Activated naive CD4-positive, alpha-beta T cell treated with anti-CD3 and anti-CD28 coated beads, Interleukin-2, amount 50 U/mL, for 72 hours (primary cell): Measurements from ENCODE around the gene POU2AF1. TPM values are rescaled to one million over a fixed set of nuclear protein-coding genes. Genes with fewer than 3 reads are reported as not detected.

Experiments used
- ATAC-seq, 2 donors: fragments of 150-1000 bp; cut with Tn5 transposase; 2 replicates each; pipeline ENCODE4 v1.10.0; 2021; ENCODE audit warnings: mild to moderate bottlenecking in 2 of 2, moderate library complexity in 2 of 2
- DNase-seq, 2 donors: peaks; one replicate each; pipeline ENCODE4 v3.0.0; 2021 to 2022; ENCODE audit warnings: low spot score in 2 of 2
- H3K27ac Mint-ChIP-seq, 2 donors: one replicate each; pipeline ENCODE4 v1.8.0; 2022; ENCODE audit warnings: mild to moderate bottlenecking in 2 of 2, mixed read lengths in 2 of 2
- H3K36me3 Mint-ChIP-seq, 2 donors: one replicate each; pipeline ENCODE4 v1.8.0; 2022; ENCODE audit warnings: mixed read lengths in 2 of 2
- H3K9me3 Mint-ChIP-seq, 2 donors: one replicate each; pipeline ENCODE4 v1.8.0; 2022; ENCODE audit warnings: mixed read lengths in 2 of 2
- total RNA-seq, 2 donors: library from RNA; stranded (reverse); gene quantifications; one replicate each; pipeline ENCODE4 v1.2.3, GENCODE V29; 2022

Gene POU2AF1
- 10 to 100 TPM in 1 of 2 donors, 1 to 10 TPM in 1; 3.2 to 11.0 TPM for total RNA-seq

- H3K27ac Mint-ChIP-seq, result peak within 1 kb of the TSS; percentile 89 to 90
- DNase-seq (peak; percentile 58 to 84), ATAC-seq (peak; percentile 84 to 85)
- H3K36me3 Mint-ChIP-seq, result peaks cover 0 to under 1% of the 10 kb centered on the region in 2 donors
- peaks cover 0 to 4% of the 10 kb centered on the region in 2 donors for H3K9me3 Mint-ChIP-seq
These were observed at the start of gene POU2AF1 for GRCh38 chr11:111378861-111379601. POU2AF1 (minus strand) TSS chr11:111379275; CDS start chr11:111379177, 98 bp downstream.

DNA sequence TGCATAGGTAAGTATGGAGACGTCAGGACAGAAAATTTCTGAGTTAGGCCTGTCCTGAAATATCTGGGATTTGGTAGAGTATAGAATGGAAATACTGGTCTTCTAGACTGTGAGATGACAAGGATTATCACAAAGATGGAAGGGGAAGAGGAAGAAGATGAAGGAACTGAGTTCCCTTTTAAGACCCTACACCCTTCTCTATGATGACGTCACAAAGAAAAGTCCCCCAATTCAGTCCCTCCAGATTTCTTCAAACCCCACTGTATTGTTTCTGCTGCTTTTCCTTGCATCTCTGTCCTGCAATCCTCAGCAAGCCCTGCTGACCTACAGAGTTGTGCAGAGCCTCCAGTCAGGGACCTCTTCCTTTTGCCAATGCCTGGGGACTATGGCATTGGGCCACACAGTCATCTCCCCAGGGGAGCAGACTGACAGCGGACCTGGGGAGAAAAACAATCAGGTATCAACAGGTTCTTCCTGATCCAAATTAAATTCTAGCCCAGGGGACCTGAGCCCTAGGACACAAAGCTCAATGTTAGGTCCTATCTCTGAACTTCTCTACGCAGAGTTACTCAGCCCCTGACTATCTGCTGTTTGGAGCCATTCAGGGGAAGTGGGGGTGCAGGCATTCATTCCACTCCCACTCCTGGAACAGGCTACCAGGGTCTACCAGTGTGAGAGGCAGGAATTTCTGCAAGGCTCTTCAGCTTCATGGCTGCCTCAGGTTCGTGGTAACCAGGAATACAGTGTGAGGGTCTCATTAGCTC lies 49.2 kb upstream of the POU2AF1 start:
- DNase-seq (no peak), ATAC-seq (no peak)
- H3K9me3 Mint-ChIP-seq, result no peaks in the 10 kb centered on the region
- H3K36me3 Mint-ChIP-seq, result no peaks in the 10 kb centered on the region
- no peak overlapping the region for H3K27ac Mint-ChIP-seq

DNA sequence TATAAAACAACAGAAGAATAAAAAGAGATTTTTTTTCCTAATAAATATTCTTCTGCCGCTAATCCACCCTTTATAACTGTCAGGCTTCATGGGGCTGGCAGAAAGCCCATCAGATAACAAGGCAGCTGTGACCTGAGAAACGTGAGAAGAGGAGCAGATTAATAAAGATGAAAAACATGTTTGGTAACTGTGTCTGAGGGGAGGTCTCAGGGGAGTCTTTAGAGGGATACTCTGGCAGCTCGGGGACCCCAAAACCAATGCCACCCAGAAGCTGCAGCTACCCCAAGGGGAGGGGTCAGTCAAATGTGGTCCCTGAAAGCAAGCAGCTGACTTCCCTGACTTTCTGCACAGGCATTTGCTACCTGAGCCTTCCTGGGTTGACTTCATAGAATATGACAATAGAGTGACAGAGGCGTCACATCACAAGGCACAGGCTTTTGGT lies 48.4 kb upstream of the POU2AF1 start:
- DNase-seq (no peak), ATAC-seq (no peak)
- Mint-ChIP-seq H3K36me3 (no peaks in the 10 kb centered on the region), H3K27ac (no peak overlapping the region), H3K9me3 (no peaks in the 10 kb centered on the region)

- H3K27ac Mint-ChIP-seq, result peak overlapping the region in 1 of 2 donors; percentile 20
- DNase-seq (no peak), ATAC-seq (no peak)
- H3K36me3 Mint-ChIP-seq, result no peaks in the 10 kb centered on the region
- no peaks in the 10 kb centered on the region for H3K9me3 Mint-ChIP-seq
These were observed 47.5 kb upstream of the POU2AF1 start for GRCh38 chr11:111426617-111427016.

DNA sequence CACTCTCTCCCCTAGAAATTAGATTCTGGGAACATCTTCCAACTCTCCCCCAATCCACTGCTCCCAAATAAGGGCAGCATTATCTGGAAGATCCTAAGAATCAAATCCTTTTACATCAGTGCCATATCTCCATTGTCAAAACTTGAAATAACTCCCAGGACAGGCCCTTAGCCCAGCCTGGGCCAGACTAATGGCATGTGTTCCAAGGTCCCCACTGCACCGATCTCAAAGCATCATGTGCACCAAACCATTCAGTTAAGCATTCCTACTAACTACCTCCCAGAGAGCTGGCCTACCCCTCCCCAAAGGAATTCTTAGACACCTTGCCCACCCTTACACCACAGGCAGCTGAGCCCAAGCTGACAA lies 44.2 kb upstream of the POU2AF1 start:
- DNase-seq (no peak), ATAC-seq (peak; percentile 24 to 29)
- Mint-ChIP-seq H3K9me3 (peaks cover 0 to 4% of the 10 kb centered on the region in 2 donors), H3K36me3 (peaks cover 0 to 14% of the 10 kb centered on the region in 2 donors), H3K27ac (no peak overlapping the region)

- DNase-seq, result peak in 1 of 2 donors; percentile 67
- Mint-ChIP-seq H3K36me3 (peaks cover 0 to 14% of the 10 kb centered on the region in 2 donors), H3K9me3 (peaks cover 0 to 4% of the 10 kb centered on the region in 2 donors), H3K27ac (no peak overlapping the region)
- peak; percentile 74 to 88 for ATAC-seq
These were observed 43.6 kb upstream of the POU2AF1 start for GRCh38 chr11:111422494-111423249.

GRCh38 chr11:111421251-111421650 lies 42.2 kb upstream of the POU2AF1 start:
- DNase-seq (no peak), ATAC-seq (no peak)
- peaks cover 0 to 4% of the 10 kb centered on the region in 2 donors for H3K9me3 Mint-ChIP-seq
- no peak overlapping the region for H3K27ac Mint-ChIP-seq
- peaks cover 0 to 14% of the 10 kb centered on the region in 2 donors for H3K36me3 Mint-ChIP-seq

DNA sequence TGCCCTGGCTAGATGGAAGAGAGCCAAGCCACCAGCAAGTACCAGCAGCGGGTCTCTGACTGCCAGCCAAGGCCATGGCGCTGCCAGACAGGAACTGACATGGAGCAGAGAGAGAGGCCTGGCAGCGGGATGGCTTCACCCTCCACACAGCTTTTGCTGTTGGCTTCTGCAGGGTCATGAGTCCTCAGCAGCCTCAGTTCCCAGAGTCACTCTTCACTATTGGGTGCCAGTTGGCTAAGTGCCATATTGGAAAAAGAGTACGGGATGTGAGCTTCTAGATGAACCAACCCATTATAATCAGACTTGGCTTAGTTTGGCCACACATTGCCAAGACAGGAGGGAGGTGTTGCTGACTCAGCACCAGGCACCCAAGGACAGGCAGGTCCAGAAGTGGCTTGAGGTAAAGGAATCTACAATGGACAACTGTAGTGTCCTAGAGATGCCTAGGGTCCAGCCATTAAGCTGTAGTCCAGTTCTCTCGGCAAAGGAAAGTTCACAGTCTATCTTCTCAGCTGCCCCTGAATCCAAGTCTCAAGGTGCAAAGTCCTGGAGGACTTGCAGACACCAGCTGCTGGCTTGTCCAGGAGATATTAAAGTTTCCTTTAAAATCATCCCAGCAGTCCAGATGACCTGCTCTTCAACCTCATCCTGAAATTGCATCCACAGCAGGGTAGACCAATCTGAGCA lies 40.7 kb upstream of the POU2AF1 start:
- Mint-ChIP-seq H3K36me3 (peaks cover 0 to 14% of the 10 kb centered on the region in 2 donors), H3K27ac (no peak overlapping the region), H3K9me3 (peaks cover 0 to 4% of the 10 kb centered on the region in 2 donors)
- DNase-seq (no peak), ATAC-seq (no peak)

GRCh38 chr11:111419181-111419580 lies 40.1 kb upstream of the POU2AF1 start:
- DNase-seq (no peak), ATAC-seq (no peak)
- H3K27ac Mint-ChIP-seq, result no peak overlapping the region
- peaks cover 0 to 4% of the 10 kb centered on the region in 2 donors for H3K9me3 Mint-ChIP-seq
- peaks cover 0 to 14% of the 10 kb centered on the region in 2 donors for H3K36me3 Mint-ChIP-seq

DNA sequence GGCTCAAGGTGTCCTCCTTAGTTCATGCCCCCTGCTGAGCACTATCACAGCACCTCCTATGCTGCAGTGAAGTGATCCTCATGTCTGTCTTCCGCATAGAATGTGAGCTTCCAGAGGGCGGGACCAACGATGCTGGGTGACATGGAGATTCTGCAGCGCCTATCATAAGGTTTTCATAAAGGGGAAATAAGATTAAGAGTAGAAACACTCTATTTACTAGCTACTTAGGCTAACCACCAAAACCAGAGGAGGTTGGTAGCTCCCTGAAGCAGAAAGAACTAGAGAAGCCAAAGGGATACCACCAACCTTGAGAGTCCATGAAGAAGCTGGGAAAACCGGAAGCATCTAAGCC lies 39.3 kb upstream of the POU2AF1 start:
- H3K9me3 Mint-ChIP-seq, result peaks cover 0 to 4% of the 10 kb centered on the region in 2 donors
- ATAC-seq, result no peak
- no peak overlapping the region for H3K27ac Mint-ChIP-seq

GRCh38 chr11:111417766-111418435 lies 38.8 kb upstream of the POU2AF1 start:
- Mint-ChIP-seq H3K9me3 (peaks cover 0 to 4% of the 10 kb centered on the region in 2 donors), H3K36me3 (peaks cover 0 to 14% of the 10 kb centered on the region in 2 donors), H3K27ac (peak overlapping the region; percentile 19 to 88)
- DNase-seq, result no peak
- peak in 1 of 2 donors; percentile 27 for ATAC-seq

More for the DNA sequence above, 39.3 kb upstream of the POU2AF1 start:
- peaks cover 0 to 14% of the 10 kb centered on the region in 2 donors for H3K36me3 Mint-ChIP-seq
- DNase-seq, result no peak

DNA sequence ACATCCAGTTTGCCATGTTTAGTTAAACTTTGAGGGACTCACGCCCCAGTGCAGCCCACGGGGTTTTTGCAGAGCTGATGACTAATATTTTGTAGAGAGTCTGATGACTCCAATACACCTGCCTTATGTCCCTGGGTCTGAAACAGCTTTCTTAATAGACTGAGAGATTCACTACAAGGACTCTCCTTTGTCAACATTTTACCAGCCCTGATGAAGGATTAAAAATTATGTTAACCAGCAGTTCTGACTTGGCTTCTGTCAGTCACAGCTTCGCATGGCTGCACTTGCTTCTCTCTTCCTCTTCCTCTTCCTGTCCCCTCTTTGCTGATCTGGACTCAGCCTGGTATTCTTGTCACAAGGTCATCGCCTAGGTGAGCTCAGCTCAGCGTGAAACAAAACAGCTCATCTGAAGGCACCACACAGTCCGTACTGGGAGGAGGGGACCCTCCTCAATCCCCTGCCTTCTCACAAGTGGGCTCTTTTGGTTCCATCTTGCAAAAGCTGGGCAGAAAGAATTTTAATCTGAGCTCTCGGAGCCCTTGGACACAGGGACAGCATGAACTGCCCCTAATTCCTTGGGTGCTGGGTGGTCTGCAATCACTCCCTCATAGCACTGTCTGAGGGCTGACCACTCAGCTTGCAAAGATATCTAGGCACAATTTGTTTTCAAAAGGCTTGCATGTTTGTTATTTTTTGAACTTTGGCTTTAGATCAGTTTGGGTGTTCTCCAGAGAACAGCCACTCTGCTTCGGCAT lies 38.1 kb upstream of the POU2AF1 start:
- H3K27ac Mint-ChIP-seq, result peak overlapping the region; percentile 73 to 88
- peak; percentile 65 to 68 for ATAC-seq
- H3K9me3 Mint-ChIP-seq, result peaks cover 0 to 4% of the 10 kb centered on the region in 2 donors
- H3K36me3 Mint-ChIP-seq, result peaks cover 0 to 14% of the 10 kb centered on the region in 2 donors
- peak in 1 of 2 donors; percentile 23 for DNase-seq

DNA sequence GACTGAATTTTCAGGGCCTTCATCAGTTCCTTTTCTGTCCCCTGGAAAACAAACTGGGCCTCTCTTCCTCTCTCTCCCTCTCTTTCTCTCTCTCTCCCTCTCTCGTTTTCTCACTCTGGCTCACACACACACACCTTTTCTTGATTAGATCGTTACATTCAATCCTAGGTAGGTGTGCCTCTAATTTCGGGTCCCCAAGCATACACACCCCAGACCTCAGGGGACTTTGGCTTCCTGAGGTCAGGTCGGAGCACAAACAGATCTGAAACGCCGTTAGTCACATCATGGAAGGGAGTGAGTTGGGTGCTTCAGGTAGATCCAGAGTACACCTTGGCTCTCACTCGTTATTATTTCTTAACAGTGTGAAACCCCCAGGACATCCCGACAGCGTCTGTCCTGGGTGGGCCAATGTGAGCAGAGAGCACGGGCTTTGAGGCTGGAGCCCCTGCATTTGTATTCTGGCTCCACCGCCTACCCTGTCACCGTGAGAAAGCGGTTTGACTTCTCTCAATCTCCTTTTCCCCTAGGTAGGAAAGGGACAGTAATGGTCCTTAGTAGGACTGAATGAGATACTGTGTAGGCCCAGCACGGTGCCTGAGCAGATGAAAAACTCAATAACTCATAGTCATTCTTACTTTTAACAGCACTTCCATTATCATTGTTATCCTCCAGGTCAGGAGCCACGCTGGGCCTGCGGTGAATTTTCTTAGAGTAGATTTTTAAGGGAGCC lies 37.3 kb upstream of the POU2AF1 start:
- H3K36me3 Mint-ChIP-seq, result peaks cover 0 to 14% of the 10 kb centered on the region in 2 donors
- no peak for ATAC-seq
- peaks cover 0 to 9% of the 10 kb centered on the region in 2 donors for H3K9me3 Mint-ChIP-seq
- H3K27ac Mint-ChIP-seq, result peak overlapping the region in 1 of 2 donors; percentile 88
- DNase-seq, result no peak

GRCh38 chr11:111414936-111415335 lies 35.9 kb upstream of the POU2AF1 start:
- ATAC-seq (no peak), DNase-seq (no peak)
- Mint-ChIP-seq H3K9me3 (peaks cover 0 to 14% of the 10 kb centered on the region in 2 donors), H3K36me3 (peaks cover 0 to 9% of the 10 kb centered on the region in 2 donors), H3K27ac (peak overlapping the region; percentile 15 to 67)
